ENCODE results near the gene KIFC3.

The KIFC3 gene

GRCh38 chr16:57734925-57735754 lies 67.2 kb downstream of the KIFC3 start:
- Histone ChIP-seq H3K79me2 (ENCODE audit: low read length) (no peaks in the 10 kb centered on the region; the same call in 1 of the 2 replicates), H3K27ac (ENCODE audit: low read length) (peak overlapping the region; percentile 48), H3K4me1 (ENCODE audit: low read length) (peaks cover 9% of the 10 kb centered on the region; the same call in 1 of the 2 replicates), H4K20me1 (ENCODE audit: insufficient read depth, low read length) (no peaks in the 10 kb centered on the region), H2AFZ (ENCODE audit: low read depth, low read length) (peak overlapping the region; percentile 82), H3K36me3 (replicated peaks; ENCODE audit: low read depth, low read length) (no peaks in the 10 kb centered on the region), H3K27me3 (ENCODE audit: low read depth, low read length) (no peaks in the 10 kb centered on the region), H3K4me2 (ENCODE audit: low read length) (peak overlapping the region; percentile 96), H3K9ac (ENCODE audit: low read length) (peak overlapping the region; percentile 82), H3K4me3 (ENCODE audit: low read length) (peak overlapping the region; percentile 83), H3K9me3 (ENCODE audit: insufficient read depth, low read length) (no peaks in the 10 kb centered on the region)
- TF ChIP-seq EZH2phosphoT487 (IDR thresholded peaks at IDR 0.05; ENCODE audit: low read depth) (no peak), CTCF (IDR thresholded peaks at IDR 0.05; ENCODE audit: low read depth, low read length) (no peak)

- Histone ChIP-seq H4K20me1 (ENCODE audit: insufficient read depth, low read length) (no peaks in the 10 kb centered on the region), H3K4me2 (ENCODE audit: low read length) (peak overlapping the region; percentile 63), H2AFZ (ENCODE audit: low read depth, low read length) (peak overlapping the region; percentile 82; the same call in 1 of the 2 replicates), H3K9ac (ENCODE audit: low read length) (peak overlapping the region; percentile 82), H3K4me3 (ENCODE audit: low read length) (peak overlapping the region; percentile 83), H3K79me2 (ENCODE audit: low read length) (no peaks in the 10 kb centered on the region; the same call in 1 of the 2 replicates), H3K27me3 (ENCODE audit: low read depth, low read length) (no peaks in the 10 kb centered on the region), H3K9me3 (ENCODE audit: insufficient read depth, low read length) (no peaks in the 10 kb centered on the region), H3K27ac (ENCODE audit: low read length) (peak overlapping the region; percentile 48; the same call in 1 of the 2 replicates), H3K36me3 (replicated peaks; ENCODE audit: low read depth, low read length) (no peaks in the 10 kb centered on the region), H3K4me1 (ENCODE audit: low read length) (peaks cover 9% of the 10 kb centered on the region; the same call in 1 of the 2 replicates)
- TF ChIP-seq EZH2phosphoT487 (IDR thresholded peaks at IDR 0.05; ENCODE audit: low read depth) (no peak), CTCF (IDR thresholded peaks at IDR 0.05; ENCODE audit: low read depth, low read length) (no peak)
Measured at GRCh38 chr16:57734308-57734924, 67.9 kb downstream of the KIFC3 start.

- Histone ChIP-seq H3K9ac (ENCODE audit: low read length) (no peak overlapping the region), H3K4me1 (ENCODE audit: low read length) (peaks cover 9% of the 10 kb centered on the region; the same call in 1 of the 2 replicates), H4K20me1 (ENCODE audit: insufficient read depth, low read length) (no peaks in the 10 kb centered on the region), H3K4me2 (ENCODE audit: low read length) (no peak overlapping the region), H3K27ac (ENCODE audit: low read length) (no peak overlapping the region), H3K9me3 (ENCODE audit: insufficient read depth, low read length) (no peaks in the 10 kb centered on the region), H3K27me3 (ENCODE audit: low read depth, low read length) (no peaks in the 10 kb centered on the region), H3K4me3 (ENCODE audit: low read length) (no peak overlapping the region), H3K36me3 (replicated peaks; ENCODE audit: low read depth, low read length) (no peaks in the 10 kb centered on the region), H3K79me2 (ENCODE audit: low read length) (no peaks in the 10 kb centered on the region; the same call in 1 of the 2 replicates), H2AFZ (ENCODE audit: low read depth, low read length) (no peak overlapping the region)
- TF ChIP-seq EZH2phosphoT487 (IDR thresholded peaks at IDR 0.05; ENCODE audit: low read depth) = no peak
- no peak for TF ChIP-seq CTCF (IDR thresholded peaks at IDR 0.05; ENCODE audit: low read depth, low read length)
Measured at GRCh38 chr16:57732714-57733113, 69.6 kb downstream of the KIFC3 start.

- Histone ChIP-seq H2AFZ (ENCODE audit: low read depth, low read length) (no peak overlapping the region), H3K4me3 (ENCODE audit: low read length) (no peak overlapping the region), H3K9me3 (ENCODE audit: insufficient read depth, low read length) (no peaks in the 10 kb centered on the region), H3K9ac (ENCODE audit: low read length) (no peak overlapping the region), H4K20me1 (ENCODE audit: insufficient read depth, low read length) (no peaks in the 10 kb centered on the region), H3K27me3 (ENCODE audit: low read depth, low read length) (no peaks in the 10 kb centered on the region), H3K4me2 (ENCODE audit: low read length) (no peak overlapping the region), H3K79me2 (ENCODE audit: low read length) (no peaks in the 10 kb centered on the region; the same call in 1 of the 2 replicates), H3K4me1 (ENCODE audit: low read length) (peaks cover 9% of the 10 kb centered on the region; the same call in 1 of the 2 replicates), H3K36me3 (replicated peaks; ENCODE audit: low read depth, low read length) (no peaks in the 10 kb centered on the region), H3K27ac (ENCODE audit: low read length) (no peak overlapping the region)
- TF ChIP-seq CTCF (IDR thresholded peaks at IDR 0.05; ENCODE audit: low read depth, low read length) (no peak), EZH2phosphoT487 (IDR thresholded peaks at IDR 0.05; ENCODE audit: low read depth) (no peak)
Measured at GRCh38 chr16:57732037-57732436, 70.3 kb downstream of the KIFC3 start.

Measured in OCI-LY3 (cell line).